Skeletal muscle tissue (tissue), 4 donors: ENCODE results near the gene ANKRD11. TPM values are rescaled to one million over a fixed set of nuclear protein-coding genes. Genes with fewer than 3 reads are reported as not detected.
"Not testable (repeated sequence)": the region's sequence is repeated elsewhere in the genome, so short reads cannot be mapped to it uniquely, and the experiment has no call there.

Source experiments
- H3K27ac ChIP-seq: one replicate; pipeline ENCODE4 v1.7.0; 2013; ENCODE audit warnings: mild to moderate bottlenecking, low read depth, low read length, inconsistent platforms
- H3K27me3 ChIP-seq, 3 donors: one replicate each; pipeline ENCODE4 v1.7.0; 2013; ENCODE audit warnings: low read length in 3 of 3; ENCODE audit not compliant: control insufficient read depth in 3 of 3, insufficient read depth in 3 of 3
- H3K36me3 ChIP-seq, 3 donors: one replicate each; pipeline ENCODE4 v1.7.0; 2013; ENCODE audit warnings: low read length in 3 of 3; ENCODE audit not compliant: control insufficient read depth in 3 of 3, insufficient read depth in 3 of 3
- H3K4me1 ChIP-seq, 3 donors: one replicate each; pipeline ENCODE4 v1.7.0; 2013; ENCODE audit warnings: low read length in 3 of 3, mild to moderate bottlenecking in 3 of 3; ENCODE audit not compliant: control insufficient read depth in 3 of 3, insufficient read depth in 3 of 3
- H3K4me3 ChIP-seq, 3 donors: one replicate each; pipeline ENCODE4 v1.7.0; 2013; ENCODE audit warnings: low read length in 3 of 3
- H3K9ac ChIP-seq, 3 donors: one replicate each; pipeline ENCODE4 v1.7.0; 2013; ENCODE audit warnings: low read length in 3 of 3, mild to moderate bottlenecking in 3 of 3, moderate library complexity in 2 of 3, low read depth in 1 of 3
- H3K9me3 ChIP-seq, 3 donors: one replicate each; pipeline ENCODE4 v1.7.0; 2013; ENCODE audit warnings: low read length in 3 of 3; ENCODE audit not compliant: control insufficient read depth in 3 of 3
- total RNA-seq: library from RNA; depleted of rRNA; stranded (reverse); fragments of >200 nt; gene quantifications from one replicate; pipeline ENCODE4 v1.2.3, GENCODE V29; 2014
- donor health status: Osteomylitis.

Gene ANKRD11
- total RNA-seq, 1 donor from 2014 or later: 21.4 TPM

DNA sequence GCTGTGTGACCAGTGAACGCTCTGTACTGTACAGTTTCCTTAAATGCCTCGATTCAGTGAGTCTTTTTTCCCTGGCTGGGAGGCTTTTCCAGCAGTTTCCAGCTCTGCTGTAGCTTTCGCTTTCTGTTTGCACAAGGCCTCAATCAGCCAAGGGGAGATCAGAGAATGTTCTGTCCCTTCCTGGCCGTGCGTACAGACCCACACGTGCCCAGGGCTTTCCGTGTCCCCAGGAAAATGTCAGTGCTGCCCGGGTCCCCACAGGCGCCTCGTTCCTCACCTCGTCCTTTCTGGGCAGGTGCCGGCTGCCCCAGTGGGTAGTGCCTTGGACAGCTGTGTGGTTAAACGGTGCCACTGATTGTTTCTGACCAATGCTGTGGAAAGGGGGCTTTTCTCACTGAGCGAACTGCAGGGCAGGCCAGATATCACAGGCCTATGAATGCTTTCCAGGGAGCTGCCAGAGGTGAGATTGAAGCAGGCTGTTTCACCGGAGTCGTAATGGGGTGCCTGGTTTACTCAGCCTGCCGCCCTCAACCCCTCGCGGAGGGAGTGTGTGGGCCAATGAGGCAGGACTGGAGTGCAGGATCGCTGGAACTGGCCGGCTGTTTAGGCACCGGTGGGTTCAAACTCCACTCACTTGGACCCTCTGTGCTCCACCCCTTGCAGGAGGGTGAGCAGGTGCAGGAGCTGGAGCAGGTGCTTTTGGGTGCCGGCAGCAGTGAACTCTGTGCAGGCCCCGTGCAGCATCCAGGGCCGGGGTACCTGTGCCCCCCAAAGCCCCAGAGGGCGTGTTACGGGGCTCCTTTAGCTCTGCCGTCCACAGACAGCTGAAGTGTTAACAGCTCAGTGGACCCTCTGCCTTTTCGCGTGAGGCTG lies 228.4 kb downstream of the ANKRD11 start:
- H3K4me1 ChIP-seq: peaks cover 5 to 6% (median 6%) of the 10 kb centered on the region in 3 donors
- H3K4me3 ChIP-seq: no peak overlapping the region
- peaks cover 8 to 10% (median 10%) of the 10 kb centered on the region in 3 donors for H3K36me3 ChIP-seq
- H3K9ac ChIP-seq: no peak overlapping the region
- H3K27ac ChIP-seq: peak overlapping the region; percentile 17
- peaks cover 9 to 17% (median 13%) of the 10 kb centered on the region in 3 donors for H3K27me3 ChIP-seq
- no peaks in the 10 kb centered on the region for H3K9me3 ChIP-seq

DNA sequence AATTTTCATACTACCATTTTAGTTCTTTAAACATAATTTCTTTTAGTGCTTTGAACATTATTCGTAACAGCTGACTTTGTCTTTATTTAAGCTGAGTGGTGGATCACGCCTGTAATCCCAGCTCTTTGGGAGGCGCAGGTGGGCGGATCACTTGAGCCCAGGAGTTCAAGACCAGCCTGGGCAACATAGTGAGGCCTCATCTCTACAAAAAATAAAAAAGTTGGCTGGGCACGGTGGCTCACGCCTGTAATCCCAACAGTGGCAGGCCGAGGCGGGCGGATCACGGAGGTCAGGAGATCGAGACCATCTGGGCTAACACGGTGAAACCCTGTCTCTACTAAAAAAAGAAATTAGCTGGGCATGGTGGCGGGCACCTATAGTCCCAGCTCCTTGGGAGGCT lies 230.5 kb downstream of the ANKRD11 start:
- Histone ChIP-seq H3K27me3 (peaks cover 13 to 33% (median 21%) of the 10 kb centered on the region in 3 donors), H3K4me1 (peaks cover 10 to 11% (median 11%) of the 10 kb centered on the region in 3 donors)
- not testable (repeated sequence) for H3K9me3 ChIP-seq, H3K27ac ChIP-seq, H3K9ac ChIP-seq, H3K36me3 ChIP-seq, H3K4me3 ChIP-seq

- Histone ChIP-seq H3K36me3 (no peaks in the 10 kb centered on the region), H3K9ac (peak overlapping the region in 2 of 3 donors; percentile 23 to 54), H3K4me3 (peak overlapping the region; percentile 6 to 64 (median 43)), H3K4me1 (peaks cover 10 to 11% (median 11%) of the 10 kb centered on the region in 3 donors), H3K27ac (no peak overlapping the region), H3K9me3 (no peaks in the 10 kb centered on the region), H3K27me3 (peaks cover 13 to 33% (median 24%) of the 10 kb centered on the region in 3 donors)
These were observed 232.4 kb downstream of the ANKRD11 start for GRCh38 chr16:89257757-89258465.

DNA sequence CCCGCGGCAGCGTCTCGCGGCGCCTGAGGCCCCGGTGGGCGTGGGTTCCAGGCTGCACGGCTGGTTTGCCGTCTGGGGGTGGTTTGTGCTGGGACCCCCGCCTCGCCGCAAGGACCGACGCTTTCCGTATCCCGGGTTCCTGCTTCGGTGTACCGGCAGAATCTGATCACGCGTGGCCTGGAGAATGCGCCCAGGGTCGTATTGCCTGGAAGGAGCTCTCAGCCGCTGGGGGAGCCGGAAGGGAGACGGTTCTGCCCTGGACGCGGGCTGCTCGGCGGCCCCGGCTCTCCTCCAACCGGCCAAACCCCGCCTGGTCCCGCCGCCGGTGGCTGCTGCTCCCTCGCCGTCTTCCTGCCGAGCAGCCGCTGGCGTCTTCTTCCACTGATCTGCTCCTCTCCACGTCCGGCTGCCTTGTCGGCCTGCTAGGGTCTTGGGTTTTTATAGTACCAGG lies 233.1 kb downstream of the ANKRD11 start:
- Histone ChIP-seq H3K4me3 (peak overlapping the region; percentile 43 to 64 (median 58)), H3K36me3 (no peaks in the 10 kb centered on the region), H3K4me1 (peaks cover 10 to 11% (median 11%) of the 10 kb centered on the region in 3 donors), H3K27ac (no peak overlapping the region), H3K9ac (peak overlapping the region; percentile 23 to 54 (median 54)), H3K9me3 (no peaks in the 10 kb centered on the region), H3K27me3 (peaks cover 13 to 33% (median 24%) of the 10 kb centered on the region in 3 donors)

GRCh38 chr16:89256651-89257254 lies 233.6 kb downstream of the ANKRD11 start:
- peak overlapping the region; percentile 55 to 68 (median 64) for H3K4me3 ChIP-seq
- peaks cover 10 to 11% (median 11%) of the 10 kb centered on the region in 3 donors for H3K4me1 ChIP-seq
- H3K36me3 ChIP-seq: no peaks in the 10 kb centered on the region
- peaks cover 13 to 33% (median 24%) of the 10 kb centered on the region in 3 donors for H3K27me3 ChIP-seq
- no peaks in the 10 kb centered on the region for H3K9me3 ChIP-seq
- peak overlapping the region in 2 of 3 donors; percentile 23 to 54 for H3K9ac ChIP-seq
- H3K27ac ChIP-seq: no peak overlapping the region

- Histone ChIP-seq H3K27me3 (peaks cover 13 to 30% (median 27%) of the 10 kb centered on the region in 3 donors), H3K9me3 (no peaks in the 10 kb centered on the region), H3K4me3 (no peak overlapping the region), H3K27ac (no peak overlapping the region), H3K9ac (no peak overlapping the region), H3K36me3 (no peaks in the 10 kb centered on the region), H3K4me1 (peaks cover 10 to 11% (median 11%) of the 10 kb centered on the region in 3 donors)
These were observed 236.6 kb downstream of the ANKRD11 start for GRCh38 chr16:89253548-89254287.

GRCh38 chr16:89248196-89248982 lies 242.0 kb downstream of the ANKRD11 start:
- peaks cover 0 to 5% (median 4%) of the 10 kb centered on the region in 3 donors for H3K4me1 ChIP-seq
- peak overlapping the region in 1 of 3 donors; percentile 36 for H3K4me3 ChIP-seq
- no peak overlapping the region for H3K27ac ChIP-seq
- H3K9me3 ChIP-seq: peaks cover 0 to 2% (median 0%) of the 10 kb centered on the region in 3 donors
- H3K27me3 ChIP-seq: peaks cover 0 to 19% (median 11%) of the 10 kb centered on the region in 3 donors
- no peaks in the 10 kb centered on the region for H3K36me3 ChIP-seq
- no peak overlapping the region for H3K9ac ChIP-seq

- H3K9me3 ChIP-seq, H3K4me1 ChIP-seq, H3K36me3 ChIP-seq, H3K27ac ChIP-seq: not testable (repeated sequence)
- H3K27me3 ChIP-seq: peaks cover 0 to 19% (median 11%) of the 10 kb centered on the region in 3 donors
- H3K4me3 ChIP-seq: peak overlapping the region in 2 of 3 donors; percentile 35 to 36
- H3K9ac ChIP-seq: peak overlapping the region in 1 of 3 donors; percentile 25
These were observed 242.7 kb downstream of the ANKRD11 start for GRCh38 chr16:89247734-89248075.
